ENCODE data around the gene ANKRD11.

GRCh38 chr16:89275837-89276720, 214.3 kb downstream of the ANKRD11 start:
- TF ChIP-seq, protein P1, sequence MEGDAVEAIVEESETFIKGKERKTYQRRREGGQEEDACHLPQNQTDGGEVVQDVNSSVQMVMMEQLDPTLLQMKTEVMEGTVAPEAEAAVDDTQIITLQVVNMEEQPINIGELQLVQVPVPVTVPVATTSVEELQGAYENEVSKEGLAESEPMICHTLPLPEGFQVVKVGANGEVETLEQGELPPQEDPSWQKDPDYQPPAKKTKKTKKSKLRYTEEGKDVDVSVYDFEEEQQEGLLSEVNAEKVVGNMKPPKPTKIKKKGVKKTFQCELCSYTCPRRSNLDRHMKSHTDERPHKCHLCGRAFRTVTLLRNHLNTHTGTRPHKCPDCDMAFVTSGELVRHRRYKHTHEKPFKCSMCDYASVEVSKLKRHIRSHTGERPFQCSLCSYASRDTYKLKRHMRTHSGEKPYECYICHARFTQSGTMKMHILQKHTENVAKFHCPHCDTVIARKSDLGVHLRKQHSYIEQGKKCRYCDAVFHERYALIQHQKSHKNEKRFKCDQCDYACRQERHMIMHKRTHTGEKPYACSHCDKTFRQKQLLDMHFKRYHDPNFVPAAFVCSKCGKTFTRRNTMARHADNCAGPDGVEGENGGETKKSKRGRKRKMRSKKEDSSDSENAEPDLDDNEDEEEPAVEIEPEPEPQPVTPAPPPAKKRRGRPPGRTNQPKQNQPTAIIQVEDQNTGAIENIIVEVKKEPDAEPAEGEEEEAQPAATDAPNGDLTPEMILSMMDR (IDR thresholded peaks at IDR 0.05) = no peak
- TF ChIP-seq POLR2AphosphoS5 (IDR thresholded peaks at IDR 0.05; ENCODE audit: low read depth, low read length) (no peak), TCF7L2 (IDR thresholded peaks at IDR 0.05; ENCODE audit: low read depth, low read length) (no peak)
- TF ChIP-seq, protein P2, sequence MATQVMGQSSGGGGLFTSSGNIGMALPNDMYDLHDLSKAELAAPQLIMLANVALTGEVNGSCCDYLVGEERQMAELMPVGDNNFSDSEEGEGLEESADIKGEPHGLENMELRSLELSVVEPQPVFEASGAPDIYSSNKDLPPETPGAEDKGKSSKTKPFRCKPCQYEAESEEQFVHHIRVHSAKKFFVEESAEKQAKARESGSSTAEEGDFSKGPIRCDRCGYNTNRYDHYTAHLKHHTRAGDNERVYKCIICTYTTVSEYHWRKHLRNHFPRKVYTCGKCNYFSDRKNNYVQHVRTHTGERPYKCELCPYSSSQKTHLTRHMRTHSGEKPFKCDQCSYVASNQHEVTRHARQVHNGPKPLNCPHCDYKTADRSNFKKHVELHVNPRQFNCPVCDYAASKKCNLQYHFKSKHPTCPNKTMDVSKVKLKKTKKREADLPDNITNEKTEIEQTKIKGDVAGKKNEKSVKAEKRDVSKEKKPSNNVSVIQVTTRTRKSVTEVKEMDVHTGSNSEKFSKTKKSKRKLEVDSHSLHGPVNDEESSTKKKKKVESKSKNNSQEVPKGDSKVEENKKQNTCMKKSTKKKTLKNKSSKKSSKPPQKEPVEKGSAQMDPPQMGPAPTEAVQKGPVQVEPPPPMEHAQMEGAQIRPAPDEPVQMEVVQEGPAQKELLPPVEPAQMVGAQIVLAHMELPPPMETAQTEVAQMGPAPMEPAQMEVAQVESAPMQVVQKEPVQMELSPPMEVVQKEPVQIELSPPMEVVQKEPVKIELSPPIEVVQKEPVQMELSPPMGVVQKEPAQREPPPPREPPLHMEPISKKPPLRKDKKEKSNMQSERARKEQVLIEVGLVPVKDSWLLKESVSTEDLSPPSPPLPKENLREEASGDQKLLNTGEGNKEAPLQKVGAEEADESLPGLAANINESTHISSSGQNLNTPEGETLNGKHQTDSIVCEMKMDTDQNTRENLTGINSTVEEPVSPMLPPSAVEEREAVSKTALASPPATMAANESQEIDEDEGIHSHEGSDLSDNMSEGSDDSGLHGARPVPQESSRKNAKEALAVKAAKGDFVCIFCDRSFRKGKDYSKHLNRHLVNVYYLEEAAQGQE (IDR thresholded peaks at IDR 0.05; ENCODE audit: insufficient read depth in 1 of 2, low read depth in 2 of 2, low read length in 1 of 2) = no peak

Measured in Panc1 (cell line).